AG10803 (cell line): Measurements from ENCODE around the gene SERPINB4.

Experiments
- DNase-seq: peaks from one replicate; pipeline ENCODE4 v3.0.0; 2010; ENCODE audit warnings: low read depth
- H3K4me3 ChIP-seq: 2 replicates; pipeline ENCODE4 v1.5.1; 2011; ENCODE audit warnings: mild to moderate bottlenecking, low read length, control low read depth
- TF ChIP-seq, protein P1 (sequence below): conservative IDR thresholded peaks from 2 replicates; pipeline ENCODE4 v1.5.1; 2011; ENCODE audit warnings: mild to moderate bottlenecking, low read length, control low read depth, inconsistent platforms

The SERPINB4 gene

DNA sequence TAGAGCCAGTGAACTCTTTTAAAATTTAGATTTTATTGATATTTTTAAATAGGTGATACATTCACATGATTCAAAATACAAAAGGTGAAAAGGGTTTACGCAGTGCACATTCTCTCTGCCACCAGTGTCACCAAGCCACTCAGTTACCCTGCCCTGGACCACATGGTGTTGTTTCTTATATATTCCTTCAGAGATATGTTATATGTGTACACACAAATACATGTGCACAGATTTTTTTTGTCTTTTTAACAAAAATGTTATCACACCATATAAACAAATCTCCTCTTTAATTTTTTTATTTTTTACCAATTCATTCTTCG is 26.2 kb downstream of the SERPINB4 start:
- no peak overlapping the region for H3K4me3 ChIP-seq
- TF ChIP-seq, protein P1, sequence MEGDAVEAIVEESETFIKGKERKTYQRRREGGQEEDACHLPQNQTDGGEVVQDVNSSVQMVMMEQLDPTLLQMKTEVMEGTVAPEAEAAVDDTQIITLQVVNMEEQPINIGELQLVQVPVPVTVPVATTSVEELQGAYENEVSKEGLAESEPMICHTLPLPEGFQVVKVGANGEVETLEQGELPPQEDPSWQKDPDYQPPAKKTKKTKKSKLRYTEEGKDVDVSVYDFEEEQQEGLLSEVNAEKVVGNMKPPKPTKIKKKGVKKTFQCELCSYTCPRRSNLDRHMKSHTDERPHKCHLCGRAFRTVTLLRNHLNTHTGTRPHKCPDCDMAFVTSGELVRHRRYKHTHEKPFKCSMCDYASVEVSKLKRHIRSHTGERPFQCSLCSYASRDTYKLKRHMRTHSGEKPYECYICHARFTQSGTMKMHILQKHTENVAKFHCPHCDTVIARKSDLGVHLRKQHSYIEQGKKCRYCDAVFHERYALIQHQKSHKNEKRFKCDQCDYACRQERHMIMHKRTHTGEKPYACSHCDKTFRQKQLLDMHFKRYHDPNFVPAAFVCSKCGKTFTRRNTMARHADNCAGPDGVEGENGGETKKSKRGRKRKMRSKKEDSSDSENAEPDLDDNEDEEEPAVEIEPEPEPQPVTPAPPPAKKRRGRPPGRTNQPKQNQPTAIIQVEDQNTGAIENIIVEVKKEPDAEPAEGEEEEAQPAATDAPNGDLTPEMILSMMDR, result no peak
- no peak for DNase-seq

DNA sequence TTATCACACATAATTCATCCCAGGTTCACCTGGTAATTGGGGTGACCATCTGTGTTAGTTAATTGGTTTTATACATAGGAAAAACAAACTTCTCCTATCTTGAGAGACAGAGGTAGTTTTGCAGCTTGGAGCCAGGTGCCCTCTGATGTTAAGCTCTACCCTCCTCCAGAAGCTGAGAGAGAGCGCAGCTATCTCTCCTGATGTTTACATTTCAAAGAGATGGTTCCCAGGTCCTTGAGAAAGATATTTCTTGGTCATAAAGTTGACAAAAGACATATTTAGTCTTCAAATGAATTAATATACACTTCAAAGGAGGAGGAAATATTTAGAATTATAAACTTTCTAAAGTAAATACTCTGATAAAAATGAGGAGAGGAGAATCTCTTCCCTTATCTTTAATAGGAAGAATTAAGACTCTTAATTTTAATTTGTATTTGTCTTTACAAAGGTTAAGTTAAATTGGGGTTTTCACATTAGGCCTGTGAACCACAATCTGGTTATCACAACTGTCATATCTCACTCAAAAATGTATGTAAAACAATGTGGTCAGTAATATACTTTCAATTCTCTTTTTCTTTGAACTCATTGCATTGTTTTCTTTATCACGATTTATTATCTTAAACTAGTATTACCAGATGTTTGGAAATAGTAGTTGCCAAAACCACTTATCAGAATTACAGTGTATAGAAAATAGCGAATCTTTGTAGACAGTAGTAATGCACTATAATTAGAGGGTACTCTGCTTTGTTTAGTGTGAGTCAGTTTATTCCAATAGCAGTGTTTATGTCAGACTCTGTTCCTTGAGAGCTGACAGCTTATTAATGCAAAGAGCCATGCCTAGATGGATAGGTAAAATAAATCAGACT is 26.8 kb downstream of the SERPINB4 start:
- DNase-seq, result no peak
- no peak overlapping the region for H3K4me3 ChIP-seq
- TF ChIP-seq, protein P1, result no peak

DNA sequence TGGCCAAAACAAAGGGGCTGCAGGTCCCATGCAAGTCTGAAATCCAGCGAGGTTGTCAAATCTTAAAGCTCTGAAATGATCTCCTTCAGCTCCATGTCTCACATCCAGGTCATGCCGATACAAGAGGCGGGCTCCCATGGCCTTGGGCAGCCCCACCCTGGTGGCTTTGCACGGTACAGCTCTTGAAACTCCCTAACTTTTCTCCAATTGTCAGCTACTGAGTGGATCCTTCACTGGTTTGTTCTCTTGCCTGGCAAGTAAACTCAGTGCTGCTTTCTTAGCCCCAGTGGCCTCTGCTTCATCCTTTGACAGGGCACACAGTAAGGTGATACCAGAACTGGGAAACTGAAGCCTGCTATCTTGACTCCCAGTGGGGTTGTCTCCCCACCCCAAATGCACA is 30.6 kb downstream of the SERPINB4 start:
- no peak overlapping the region for H3K4me3 ChIP-seq
- TF ChIP-seq, protein P1, result no peak
- DNase-seq, result no peak

DNA sequence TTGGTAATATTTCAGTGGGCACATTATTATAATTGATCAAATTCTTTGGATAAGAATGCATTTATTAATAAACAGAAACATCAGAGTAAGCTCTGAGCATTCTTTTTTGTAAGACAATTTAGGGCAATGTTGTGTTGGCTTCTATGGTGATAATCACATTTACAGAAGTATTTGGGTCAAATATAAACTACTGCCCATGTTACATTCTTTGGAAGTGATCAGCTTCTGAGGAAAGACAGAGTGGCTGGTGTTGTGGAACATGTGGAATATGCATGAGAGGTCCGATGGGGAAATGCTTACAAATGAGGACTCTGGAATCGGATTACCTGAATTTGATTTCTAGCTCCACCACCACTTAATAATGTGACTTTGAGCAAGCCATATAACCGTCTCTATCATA is 37.5 kb downstream of the SERPINB4 start:
- DNase-seq, result peak; percentile 58
- TF ChIP-seq, protein P1, result no peak
- H3K4me3 ChIP-seq, result no peak overlapping the region

DNA sequence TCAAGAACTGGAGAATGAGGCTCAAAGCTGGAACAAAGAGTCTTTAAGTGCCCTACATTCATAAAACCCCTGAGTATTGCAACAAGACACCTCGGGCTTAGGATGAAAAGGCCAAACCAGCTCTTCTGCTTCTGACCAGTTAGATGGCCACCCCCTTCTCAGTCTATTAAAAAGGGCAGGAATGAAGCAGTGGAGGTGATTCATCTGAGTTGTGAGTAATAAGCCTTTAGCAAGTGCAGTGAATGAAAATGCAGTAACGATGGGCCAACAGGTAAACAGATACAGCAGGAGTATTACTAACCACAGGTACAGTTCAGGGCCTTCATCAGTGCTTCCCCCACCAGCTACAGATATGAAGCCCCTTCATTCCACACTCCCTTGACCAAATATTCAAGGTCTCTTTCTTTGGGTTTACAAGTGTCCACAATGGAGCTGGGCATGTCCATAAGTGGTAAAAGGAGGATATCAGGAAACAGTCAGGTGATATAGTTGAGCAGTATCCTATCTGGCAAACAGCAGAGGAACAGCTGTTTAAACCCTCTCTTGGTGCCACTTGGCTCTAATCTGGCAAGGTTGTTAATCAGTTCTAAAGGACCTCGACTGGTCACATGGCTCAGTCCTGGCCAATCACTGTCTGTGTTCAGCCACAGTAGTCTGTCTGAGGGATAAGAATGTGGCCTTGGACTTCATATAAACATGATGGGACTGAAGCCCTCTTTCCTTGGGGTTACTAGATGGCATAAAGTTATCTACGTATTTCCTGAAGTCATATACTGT is 39.1 kb downstream of the SERPINB4 start:
- no peak overlapping the region for H3K4me3 ChIP-seq
- TF ChIP-seq, protein P1, result no peak
- DNase-seq, result peak; percentile 10

DNA sequence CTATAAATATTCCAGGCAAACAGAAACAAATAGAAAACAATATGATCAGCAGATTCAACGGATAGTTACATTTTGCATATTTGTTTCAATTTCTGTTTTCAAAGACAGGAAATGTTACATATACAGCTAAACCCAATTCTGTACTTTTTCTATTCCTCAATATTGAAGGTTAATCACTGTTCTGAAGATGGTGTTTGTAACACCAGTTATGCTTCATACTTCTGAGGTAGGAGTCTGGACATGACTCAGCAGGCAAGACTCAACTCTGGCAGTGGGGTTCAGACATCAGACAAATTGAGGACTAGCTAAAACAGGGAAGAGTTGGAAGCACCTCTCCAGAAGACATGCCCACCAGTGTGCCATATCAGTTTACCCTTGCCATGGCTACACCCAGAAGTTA is 40.3 kb downstream of the SERPINB4 start:
- no peak overlapping the region for H3K4me3 ChIP-seq
- TF ChIP-seq, protein P1, result no peak
- peak; percentile 38 for DNase-seq

DNA sequence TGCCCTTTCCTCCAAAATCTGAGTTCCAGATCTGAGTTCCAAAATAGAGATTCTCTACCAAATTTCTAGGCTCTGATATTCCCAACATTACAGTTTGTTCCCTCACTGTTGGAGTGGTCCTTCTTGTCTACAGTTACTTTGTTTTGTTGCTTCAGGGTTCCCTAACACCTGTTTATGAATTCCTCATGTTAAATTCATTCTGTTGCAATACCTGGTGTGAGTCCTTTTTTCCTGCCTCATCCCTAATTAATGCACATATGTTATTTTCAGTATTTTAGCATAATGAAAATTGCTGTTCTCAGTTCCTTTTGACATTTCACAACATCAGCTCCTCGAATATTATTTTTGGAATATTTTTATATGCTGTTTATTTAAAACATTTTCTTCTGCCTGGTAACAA is 40.7 kb downstream of the SERPINB4 start:
- DNase-seq, result no peak
- TF ChIP-seq, protein P1, result no peak
- H3K4me3 ChIP-seq, result no peak overlapping the region
